ENCODE measurements around the gene VAV3.

Gene VAV3

GRCh38 chr1:107523736-107524135 lies 441.2 kb downstream of the VAV3 start:
- DNase-seq: no peak

- DNase-seq: no peak
These were observed 441.9 kb downstream of the VAV3 start for GRCh38 chr1:107523061-107523460.
